ENCODE data around the gene DNAJC7. TPM values are rescaled to one million over a fixed set of nuclear protein-coding genes. Genes with fewer than 3 reads are reported as not detected.

The DNAJC7 gene
- total and polyA plus RNA-seq, 9 of the 15 experiments (the other 6 are each of a cell fraction or from before 2014, with no cell fraction given) = 85.8 to 262 (median 157) TPM

DNA sequence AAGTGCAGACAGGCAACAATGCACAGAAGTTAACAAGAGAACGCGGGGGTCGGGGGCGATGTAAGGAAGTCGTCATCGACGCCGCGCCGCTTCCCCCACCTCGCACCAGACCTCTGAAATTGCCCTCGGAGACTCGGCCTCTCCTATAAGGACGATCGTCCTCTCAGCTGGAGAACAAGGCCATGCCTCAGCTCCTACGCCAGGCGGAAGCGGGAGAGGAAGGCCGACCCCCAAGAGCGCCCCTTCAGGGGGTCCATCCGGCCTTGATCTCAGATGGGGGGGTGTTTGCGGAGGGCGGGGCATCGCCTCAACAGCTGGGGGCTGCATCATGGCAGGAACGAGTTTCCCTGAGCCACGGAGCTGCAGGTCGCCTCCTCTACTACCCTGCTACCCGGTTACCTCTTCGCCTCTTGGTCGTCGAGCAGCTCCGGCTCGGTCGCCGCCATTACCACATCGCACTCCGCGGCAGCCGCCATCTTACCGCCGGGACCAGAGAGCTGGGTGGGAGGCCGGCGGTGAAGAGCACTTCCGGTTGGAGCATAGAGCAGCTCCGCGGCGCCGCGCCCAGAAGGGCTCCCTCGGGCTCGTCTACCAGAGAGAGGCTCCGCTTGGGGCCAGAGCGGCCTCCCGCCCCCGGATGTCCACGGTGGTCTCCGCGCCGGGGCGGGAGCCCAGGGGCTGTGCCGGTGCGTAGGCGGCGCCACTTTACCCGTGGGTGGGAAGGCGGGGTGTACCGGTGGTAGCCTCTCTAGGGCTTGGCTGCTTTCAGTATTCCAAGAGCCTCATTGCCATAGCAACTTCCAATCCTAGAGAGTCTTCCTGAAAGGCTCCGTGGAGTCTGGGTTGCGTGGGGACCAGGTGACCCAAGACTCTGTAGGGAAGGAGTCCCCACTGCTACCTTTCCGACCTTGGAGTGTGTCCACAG lies at the start of gene DNAJC7 (continued):
- TF ChIP-seq ZNF644 (tag; IDR thresholded peaks at IDR 0.05; ENCODE audit: low read depth) (peak; percentile 53; the same call in 1 of the 2 replicates), SMAD2 (IDR thresholded peaks at IDR 0.05; ENCODE audit: low read depth, low read length) (no peak), EP400 (IDR thresholded peaks at IDR 0.05) (peak; percentile 95), KAT7 (CRISPR knock-in tag; IDR thresholded peaks at IDR 0.05; ENCODE audit: borderline replicate concordance) (peak; percentile 5; the same call in 1 of the 2 replicates), EZH2 (IDR thresholded peaks at IDR 0.05; ENCODE audit: borderline replicate concordance, low read depth, low read length) (no peak), POLR2A (conservative IDR thresholded peaks at IDR 0.05) (peak; percentile 95), SMARCC2 (IDR thresholded peaks at IDR 0.05; ENCODE audit: low read depth) (0 out of 2 replicates have a peak, but pooled peaks have one; percentile 5), BRCA1 (IDR thresholded peaks at IDR 0.05) (no peak), BRCA1 (CRISPR knock-in tag; IDR thresholded peaks at IDR 0.05) (no peak), ZZZ3 (IDR thresholded peaks at IDR 0.05) (peak; percentile 86), MXI1 (IDR thresholded peaks at IDR 0.05; ENCODE audit: low read depth, low read length) (peak; percentile 7; the same call in 1 of the 2 replicates), HNRNPLL (IDR thresholded peaks at IDR 0.05; ENCODE audit: low read depth, low read length, poor library complexity, severe bottlenecking) (peak; percentile 49), ZNF197 (CRISPR knock-in tag; IDR thresholded peaks at IDR 0.05; ENCODE audit: low read depth) (peak; percentile 74; the same call in 1 of the 2 replicates), SETDB1 (IDR thresholded peaks at IDR 0.05; ENCODE audit: low read length) (no peak), KAT8 (IDR thresholded peaks at IDR 0.05; ENCODE audit: low read depth) (peak; percentile 85), SP2 (IDR thresholded peaks at IDR 0.05; ENCODE audit: extremely low read depth, low read depth, low read length, poor library complexity, severe bottlenecking) (peak; percentile 98), TEAD4 (IDR thresholded peaks at IDR 0.05; ENCODE audit: low read length) (peak; percentile 58), TEAD4 (CRISPR knock-in tag; IDR thresholded peaks at IDR 0.05; ENCODE audit: borderline replicate concordance) (no peak), ZNF316 (IDR thresholded peaks at IDR 0.05) (0 out of 2 replicates have a peak, but pooled peaks have one; percentile 11)
- TF ChIP-seq, protein P1, sequence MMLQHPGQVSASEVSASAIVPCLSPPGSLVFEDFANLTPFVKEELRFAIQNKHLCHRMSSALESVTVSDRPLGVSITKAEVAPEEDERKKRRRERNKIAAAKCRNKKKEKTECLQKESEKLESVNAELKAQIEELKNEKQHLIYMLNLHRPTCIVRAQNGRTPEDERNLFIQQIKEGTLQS (IDR thresholded peaks at IDR 0.05) = no peak
- TF ChIP-seq, protein P1 (CRISPR knock-in tag; conservative IDR thresholded peaks at IDR 0.05) = 0 out of 2 replicates have a peak, but pooled peaks have one; percentile 15
- TF ChIP-seq, protein P2, sequence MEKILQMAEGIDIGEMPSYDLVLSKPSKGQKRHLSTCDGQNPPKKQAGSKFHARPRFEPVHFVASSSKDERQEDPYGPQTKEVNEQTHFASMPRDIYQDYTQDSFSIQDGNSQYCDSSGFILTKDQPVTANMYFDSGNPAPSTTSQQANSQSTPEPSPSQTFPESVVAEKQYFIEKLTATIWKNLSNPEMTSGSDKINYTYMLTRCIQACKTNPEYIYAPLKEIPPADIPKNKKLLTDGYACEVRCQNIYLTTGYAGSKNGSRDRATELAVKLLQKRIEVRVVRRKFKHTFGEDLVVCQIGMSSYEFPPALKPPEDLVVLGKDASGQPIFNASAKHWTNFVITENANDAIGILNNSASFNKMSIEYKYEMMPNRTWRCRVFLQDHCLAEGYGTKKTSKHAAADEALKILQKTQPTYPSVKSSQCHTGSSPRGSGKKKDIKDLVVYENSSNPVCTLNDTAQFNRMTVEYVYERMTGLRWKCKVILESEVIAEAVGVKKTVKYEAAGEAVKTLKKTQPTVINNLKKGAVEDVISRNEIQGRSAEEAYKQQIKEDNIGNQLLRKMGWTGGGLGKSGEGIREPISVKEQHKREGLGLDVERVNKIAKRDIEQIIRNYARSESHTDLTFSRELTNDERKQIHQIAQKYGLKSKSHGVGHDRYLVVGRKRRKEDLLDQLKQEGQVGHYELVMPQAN (IDR thresholded peaks at IDR 0.05; ENCODE audit: borderline replicate concordance) = peak; percentile 57
- TF ChIP-seq, protein P3, sequence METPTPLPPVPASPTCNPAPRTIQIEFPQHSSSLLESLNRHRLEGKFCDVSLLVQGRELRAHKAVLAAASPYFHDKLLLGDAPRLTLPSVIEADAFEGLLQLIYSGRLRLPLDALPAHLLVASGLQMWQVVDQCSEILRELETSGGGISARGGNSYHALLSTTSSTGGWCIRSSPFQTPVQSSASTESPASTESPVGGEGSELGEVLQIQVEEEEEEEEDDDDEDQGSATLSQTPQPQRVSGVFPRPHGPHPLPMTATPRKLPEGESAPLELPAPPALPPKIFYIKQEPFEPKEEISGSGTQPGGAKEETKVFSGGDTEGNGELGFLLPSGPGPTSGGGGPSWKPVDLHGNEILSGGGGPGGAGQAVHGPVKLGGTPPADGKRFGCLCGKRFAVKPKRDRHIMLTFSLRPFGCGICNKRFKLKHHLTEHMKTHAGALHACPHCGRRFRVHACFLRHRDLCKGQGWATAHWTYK (CRISPR knock-in tag; IDR thresholded peaks at IDR 0.05) = peak; percentile 29; the same call in 1 of the 2 replicates
- TF ChIP-seq, protein P4, sequence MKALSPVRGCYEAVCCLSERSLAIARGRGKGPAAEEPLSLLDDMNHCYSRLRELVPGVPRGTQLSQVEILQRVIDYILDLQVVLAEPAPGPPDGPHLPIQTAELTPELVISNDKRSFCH (CRISPR knock-in tag; IDR thresholded peaks at IDR 0.05) = no peak
- TF ChIP-seq, protein P4 (tag; IDR thresholded peaks at IDR 0.05) = 0 out of 2 replicates have a peak, but pooled peaks have one; percentile 36
